ENCODE measurements around the gene LAMP2. TPM values are rescaled to one million over a fixed set of nuclear protein-coding genes. Genes with fewer than 3 reads are reported as not detected.

LAMP2 gene
- total RNA-seq, 1 donor from 2014 or later = 48.8 TPM

GRCh38 chrX:120456973-120457372, 12.1 kb downstream of the LAMP2 start:
- no peak for DNase-seq

DNA sequence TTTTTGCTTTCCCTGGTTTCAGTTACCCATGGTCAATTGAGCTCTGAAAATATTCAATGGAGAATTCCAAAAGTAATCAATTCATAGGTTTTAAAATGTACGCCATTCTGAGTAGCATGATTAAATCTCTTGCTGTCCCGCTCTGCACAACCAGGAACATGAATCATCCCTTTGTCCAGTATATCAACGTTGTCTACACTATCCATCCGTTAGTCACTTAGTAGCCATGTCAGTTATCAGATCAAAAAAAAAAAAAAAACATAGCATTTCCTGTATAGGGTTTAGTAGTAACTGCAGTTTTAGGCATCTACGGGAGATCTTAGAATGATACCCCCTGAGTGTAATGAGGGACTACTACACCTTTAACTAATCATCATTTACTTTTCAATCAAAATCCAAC, 15.1 kb downstream of the LAMP2 start:
- DNase-seq = no peak

DNA sequence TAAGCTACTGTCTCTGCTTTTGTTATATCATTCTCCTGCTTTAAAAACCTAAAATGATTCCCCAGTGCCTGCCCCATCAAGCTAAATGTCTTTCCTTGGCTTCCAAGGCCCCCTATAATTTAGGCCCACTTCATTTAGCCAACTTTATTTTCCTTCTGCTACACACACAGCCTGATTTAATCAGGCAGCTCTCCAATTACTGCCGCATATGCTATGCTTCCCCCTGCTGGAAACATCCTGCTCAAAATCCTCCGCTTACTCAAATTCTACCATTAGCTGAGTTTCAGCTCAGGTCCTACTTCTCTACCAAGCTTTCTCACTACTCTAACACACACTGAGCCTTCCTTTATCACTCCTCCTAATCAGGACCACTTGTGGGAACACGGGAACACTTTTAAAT, 17.0 kb downstream of the LAMP2 start:
- DNase-seq = no peak

DNA sequence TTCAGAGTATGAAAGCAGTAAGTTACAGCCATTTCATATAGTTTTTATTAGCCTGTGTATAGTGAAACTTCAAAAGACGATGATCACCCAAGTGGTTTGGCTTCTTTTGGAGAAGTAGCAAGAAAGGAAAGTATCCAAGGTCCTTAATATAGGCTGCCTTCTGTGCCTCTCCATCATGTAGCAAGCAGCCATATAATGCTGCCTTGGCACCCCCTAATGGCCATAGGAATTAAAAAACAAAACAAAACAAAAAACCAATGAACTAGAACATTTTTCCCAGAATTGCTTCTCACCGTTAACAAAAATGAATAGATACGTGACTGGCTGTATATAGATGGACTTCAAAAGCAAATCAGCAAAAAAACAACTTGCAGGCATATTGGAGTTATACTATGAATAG, 18.9 kb downstream of the LAMP2 start:
- DNase-seq = no peak

DNA sequence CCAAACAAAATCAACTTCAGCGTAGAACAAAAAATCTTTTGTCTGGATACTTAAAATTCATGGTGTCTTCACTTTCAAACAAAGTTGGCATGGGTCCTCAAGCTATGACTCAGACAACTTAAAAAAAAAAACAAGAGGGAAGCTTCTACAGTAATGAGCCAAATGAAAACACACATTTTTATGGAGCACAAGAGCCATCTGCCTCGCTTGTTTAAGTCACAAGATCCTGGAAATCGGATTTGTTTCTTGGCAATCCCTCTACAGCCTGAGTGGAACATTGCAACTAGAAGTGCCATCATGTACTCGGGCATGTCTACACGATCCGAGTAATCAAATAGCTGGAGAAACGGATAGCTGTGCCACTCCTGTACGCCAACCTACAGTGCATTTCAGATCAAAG, 22.6 kb downstream of the LAMP2 start:
- DNase-seq = peak; percentile 21

GRCh38 chrX:120439921-120440320, 29.2 kb downstream of the LAMP2 start:
- no peak for DNase-seq

DNA sequence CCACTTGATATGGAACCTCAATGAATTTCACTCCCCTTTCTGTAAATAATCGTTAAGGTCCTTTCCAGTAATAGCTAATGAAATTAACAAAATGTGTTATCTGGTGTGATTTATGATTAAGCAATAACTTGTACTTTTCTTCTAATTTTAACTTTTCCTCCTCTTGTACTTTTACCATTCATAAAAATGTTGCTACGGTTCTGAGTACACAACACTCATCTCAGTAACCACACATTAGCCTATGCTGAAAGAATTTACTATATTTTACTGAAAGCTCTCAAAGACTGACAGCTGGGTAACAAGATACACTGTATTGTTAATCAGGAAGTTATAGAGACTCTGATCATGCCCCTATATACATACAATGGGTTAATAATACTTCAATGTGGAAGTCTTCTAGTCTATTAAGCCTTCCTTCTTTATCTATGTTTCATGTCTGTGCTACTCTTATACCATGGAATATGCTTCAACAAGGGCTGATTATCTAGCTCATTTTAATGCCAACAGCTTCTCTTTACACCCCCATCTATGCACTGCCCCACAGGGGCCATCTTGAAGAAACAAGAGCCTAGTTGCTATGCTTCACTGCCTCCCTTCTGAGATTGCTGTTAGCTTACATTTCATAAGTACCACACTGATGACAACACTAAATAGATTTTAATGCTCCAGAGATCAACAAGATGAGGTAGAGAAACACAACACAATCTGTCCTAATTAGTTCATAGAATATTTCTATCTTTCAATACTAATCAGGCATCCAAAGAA, 39.1 kb downstream of the LAMP2 start:
- DNase-seq = no peak

DNA sequence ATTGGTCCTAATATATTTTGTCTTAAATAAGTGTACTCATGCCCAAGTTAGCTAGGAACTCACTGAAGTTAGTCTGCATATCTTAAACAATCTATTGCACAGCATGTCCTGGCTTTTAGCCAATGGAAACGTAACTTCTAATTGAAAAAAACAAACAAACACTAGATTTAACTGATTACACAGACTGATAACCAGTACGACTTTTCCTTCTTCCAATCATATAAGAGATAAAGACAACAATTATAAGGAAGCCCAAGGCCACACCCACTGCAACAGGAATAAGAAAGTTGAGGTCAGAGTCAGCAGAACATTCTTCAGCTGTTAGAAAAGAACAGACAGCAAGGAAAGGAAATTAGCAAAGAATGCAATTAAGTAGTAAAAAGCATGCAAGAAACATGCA, 40.8 kb downstream of the LAMP2 start:
- no peak for DNase-seq

GRCh38 chrX:120426599-120426998, 42.5 kb downstream of the LAMP2 start:
- no peak for DNase-seq

GRCh38 chrX:120419463-120419862, 49.6 kb downstream of the LAMP2 start:
- no peak for DNase-seq

- no peak for DNase-seq
Measured at GRCh38 chrX:120408168-120408567, 60.9 kb downstream of the LAMP2 start.

GRCh38 chrX:120406638-120407037, 62.5 kb downstream of the LAMP2 start:
- DNase-seq = no peak

DNA sequence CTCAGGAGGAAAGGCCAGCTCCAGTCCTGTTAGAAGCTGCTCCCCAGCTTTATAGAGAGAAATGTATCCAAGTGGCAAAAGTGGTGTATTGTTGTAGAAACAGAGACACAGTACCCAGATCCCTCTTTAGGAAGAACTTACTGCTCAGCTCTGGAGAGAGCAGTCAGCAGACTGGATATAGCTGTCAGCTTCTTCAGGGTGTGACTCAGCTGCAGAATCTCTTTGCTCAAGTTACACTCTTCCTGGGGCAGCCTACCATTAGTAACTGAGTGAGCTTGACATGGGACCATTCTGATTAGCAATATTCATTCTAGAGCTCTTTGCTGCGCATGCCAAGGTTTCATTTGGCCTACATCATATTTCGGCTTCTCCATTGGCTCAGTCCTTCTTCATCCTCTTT, 66.7 kb downstream of the LAMP2 start:
- DNase-seq = no peak

DNA sequence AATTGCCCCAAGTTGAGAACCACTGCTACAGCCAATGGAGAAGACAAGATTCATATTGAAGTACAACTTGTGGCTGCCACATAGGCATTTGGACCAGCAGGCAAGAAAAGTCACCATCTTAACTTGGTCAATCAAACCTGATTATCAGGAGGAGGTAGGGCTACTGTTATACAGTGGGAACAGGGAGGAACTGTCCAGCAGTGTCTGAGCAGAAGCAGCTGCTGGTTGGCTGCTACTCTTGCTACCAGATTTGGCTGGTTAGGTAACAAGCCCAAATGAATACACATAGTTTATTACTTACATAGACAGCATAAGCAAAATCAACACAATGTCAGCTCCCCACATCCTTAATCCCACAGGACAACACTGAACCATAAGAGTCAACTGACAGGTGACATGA, 67.8 kb downstream of the LAMP2 start:
- no peak for DNase-seq

DNA sequence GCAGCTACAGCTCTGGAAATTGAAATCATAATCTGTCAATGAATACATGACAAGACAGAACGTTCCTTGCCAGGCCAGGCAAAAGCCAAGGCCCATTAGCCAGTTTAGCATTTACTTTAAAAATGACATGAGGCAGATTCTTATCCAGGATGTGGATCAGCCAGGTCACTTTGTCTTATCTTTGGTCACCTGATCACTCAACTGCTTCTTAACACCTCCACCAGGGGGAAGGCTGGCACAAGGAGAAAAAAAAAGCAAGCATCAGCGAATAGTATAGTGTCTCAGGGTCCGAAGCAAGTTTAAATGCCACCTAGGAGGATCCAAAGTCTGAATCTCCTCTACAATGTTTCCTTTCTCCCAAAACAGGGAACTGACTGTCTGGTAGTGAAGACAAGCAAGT, 88.4 kb downstream of the LAMP2 start:
- DNase-seq = no peak

- no peak for DNase-seq
Measured at GRCh38 chrX:120379937-120380681, 89.0 kb downstream of the LAMP2 start.

DNA sequence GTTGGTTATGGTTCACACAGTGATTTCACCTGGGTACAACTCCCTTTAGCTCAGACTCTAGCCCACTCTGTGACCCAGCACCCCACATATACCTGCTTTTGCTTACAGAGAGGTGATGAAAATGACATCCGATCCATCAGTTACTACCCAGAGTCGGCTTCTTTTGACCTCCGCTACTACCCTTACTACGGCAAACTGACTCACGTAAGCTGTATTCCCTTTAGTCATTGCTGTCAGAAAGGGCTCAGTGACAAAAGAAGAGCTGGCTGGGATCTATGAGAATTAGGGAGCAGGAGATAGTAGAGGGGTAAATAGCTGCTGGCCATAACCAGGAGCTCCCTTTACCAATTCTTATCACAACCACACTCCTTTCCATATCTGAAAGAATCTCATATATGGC, 90.5 kb downstream of the LAMP2 start:
- DNase-seq = no peak

Small RNAs within 50 kb of the gene (small RNA-seq; reads per million reads assigned to genes)
- gene RNU7-37P = not detected

Other genes starting within 250 kb of the LAMP2 start
- gene ZBTB33, start 218.5 kb downstream of the LAMP2 start, total RNA-seq = 50.5 TPM
- 1.4 TPM for gene TMEM255A, start 157.8 kb downstream of the LAMP2 start, total RNA-seq
- under 0.01 TPM for gene ATP1B4, start 107.2 kb downstream of the LAMP2 start, total RNA-seq
- 39.8 TPM for gene CUL4B, start 91.7 kb upstream of the LAMP2 start, total RNA-seq
- 39.1 TPM for gene MCTS1, start 134.8 kb upstream of the LAMP2 start, total RNA-seq
- 16.2 TPM for gene C1GALT1C1, start 160.8 kb upstream of the LAMP2 start, total RNA-seq

Data from occipital lobe (tissue), 3 donors.